ENCODE results near the gene RBBP8NL.
"Not testable (repeated sequence)": the region's sequence is repeated elsewhere in the genome, so short reads cannot be mapped to it uniquely, and the experiment has no call there.

Gene RBBP8NL

GRCh38 chr20:62446481-62446880 is 19.1 kb upstream of the RBBP8NL start:
- no peak for DNase-seq
- intact Hi-C loops (cut with DNase I) = no loop called here

DNA sequence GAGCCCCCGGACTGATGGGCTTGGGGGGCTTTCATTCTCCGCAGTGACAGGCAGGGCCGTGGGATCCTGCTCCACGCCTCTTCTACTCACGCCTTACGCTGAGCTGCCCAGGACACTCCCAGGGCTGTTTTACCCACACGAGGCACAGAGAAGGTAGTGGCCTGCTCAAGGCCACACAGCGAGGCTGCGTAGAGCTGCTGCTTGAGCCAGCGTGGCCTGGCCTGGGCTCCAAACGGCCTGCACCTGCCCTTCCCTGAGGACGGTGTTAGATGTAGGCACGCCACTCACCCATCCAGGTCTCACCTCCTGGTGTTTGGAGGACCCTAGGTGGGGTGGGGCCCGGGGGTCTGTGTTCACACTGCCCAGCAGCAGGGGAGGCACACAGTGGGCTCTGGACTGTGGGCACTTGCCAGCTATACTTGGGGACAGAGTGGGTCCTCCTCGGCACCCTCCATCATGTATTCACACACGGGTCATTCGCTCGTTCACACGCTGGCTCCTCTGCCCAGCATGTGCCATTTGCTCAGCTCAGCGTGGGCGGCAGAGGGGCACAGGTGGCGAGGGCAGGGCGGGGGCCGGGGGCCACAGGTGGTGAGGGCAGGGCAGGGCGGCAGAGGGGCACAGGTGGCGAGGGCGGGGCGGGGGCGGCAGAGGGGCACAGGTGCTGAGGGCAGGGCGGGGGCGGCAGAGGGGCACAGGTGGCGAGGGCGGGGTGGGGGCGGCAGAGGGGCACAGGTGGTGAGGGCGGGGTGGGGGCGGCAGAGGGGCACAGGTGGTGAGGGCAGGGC is 18.4 kb upstream of the RBBP8NL start:
- intact Hi-C loops (cut with DNase I) = no loop called here

GRCh38 chr20:62444286-62444685 is 16.9 kb upstream of the RBBP8NL start:
- intact Hi-C loops (cut with DNase I) = no loop called here
- DNase-seq = no peak

More for the DNA sequence above, 18.4 kb upstream of the RBBP8NL start:
- DNase-seq = no peak

DNA sequence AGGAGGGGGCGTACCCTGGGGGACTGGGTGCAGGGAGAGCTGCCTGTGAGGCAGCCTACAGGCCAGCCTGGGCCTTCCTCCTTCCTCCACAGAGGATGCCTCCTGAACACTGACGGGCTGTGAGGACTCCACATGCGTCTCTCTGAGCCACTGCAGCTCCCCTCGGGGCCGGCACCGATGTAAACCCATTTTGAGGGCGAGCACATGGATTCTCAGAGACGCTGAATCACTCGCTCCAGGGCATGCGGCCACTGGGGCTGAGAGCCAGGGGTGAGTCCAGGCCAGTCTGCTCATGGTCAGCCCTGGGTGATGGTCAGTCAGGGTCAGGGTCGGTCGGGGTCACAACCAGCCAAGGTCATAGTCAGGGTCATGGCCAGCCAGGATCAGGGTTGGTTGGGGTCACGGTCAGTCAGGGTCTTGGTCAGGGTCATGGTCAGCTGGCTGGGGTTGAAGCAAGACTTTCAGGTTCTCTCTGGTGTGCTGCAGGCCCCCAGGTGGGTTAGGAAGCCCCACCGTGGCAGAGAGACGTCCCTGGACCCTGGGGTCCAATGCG is 14.7 kb upstream of the RBBP8NL start:
- intact Hi-C loops (cut with DNase I) = no loop called here
- no peak for DNase-seq

DNA sequence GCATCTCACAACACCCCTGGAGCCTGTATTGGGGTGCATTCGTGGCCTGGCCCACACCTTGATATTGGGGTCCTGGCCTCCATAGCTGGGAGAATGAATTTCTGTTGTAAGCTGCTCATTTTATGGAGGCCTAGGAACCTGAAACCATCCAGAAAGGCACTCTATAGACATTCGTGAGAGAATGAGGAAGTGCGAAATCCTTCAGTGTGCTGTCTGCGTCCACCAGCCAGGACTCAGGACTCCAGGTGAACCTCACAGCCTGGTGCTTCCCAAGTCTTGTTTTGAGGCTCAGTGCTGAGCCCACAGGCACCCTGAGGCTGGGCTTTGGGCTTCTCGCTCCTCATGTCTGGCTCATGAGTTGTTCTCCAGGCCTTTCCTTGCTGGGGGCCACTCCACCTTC is 11.9 kb upstream of the RBBP8NL start:
- intact Hi-C loops (cut with DNase I) = no loop called here

GRCh38 chr20:62437927-62438326 is 10.6 kb upstream of the RBBP8NL start:
- intact Hi-C loops (cut with DNase I) = no loop called here
- DNase-seq = no peak

More for the DNA sequence above, 11.9 kb upstream of the RBBP8NL start:
- DNase-seq = no peak

- intact Hi-C loops (cut with DNase I) = no loop called here
- DNase-seq = no peak
These were observed 10.2 kb upstream of the RBBP8NL start for GRCh38 chr20:62437496-62437895.

- intact Hi-C loops (cut with DNase I) = no loop called here
These were observed 9.4 kb upstream of the RBBP8NL start for GRCh38 chr20:62436692-62437091.

GRCh38 chr20:62433658-62434497 is 6.5 kb upstream of the RBBP8NL start:
- peak in 3 of 10 donors; percentile 18 to 34 (median 22) for DNase-seq
- intact Hi-C loops (cut with DNase I) = no loop called here

More at GRCh38 chr20:62436692-62437091, 9.4 kb upstream of the RBBP8NL start:
- DNase-seq = no peak

- intact Hi-C loops (cut with DNase I) = no loop called here
These were observed 3.6 kb upstream of the RBBP8NL start for GRCh38 chr20:62430866-62431447.

DNA sequence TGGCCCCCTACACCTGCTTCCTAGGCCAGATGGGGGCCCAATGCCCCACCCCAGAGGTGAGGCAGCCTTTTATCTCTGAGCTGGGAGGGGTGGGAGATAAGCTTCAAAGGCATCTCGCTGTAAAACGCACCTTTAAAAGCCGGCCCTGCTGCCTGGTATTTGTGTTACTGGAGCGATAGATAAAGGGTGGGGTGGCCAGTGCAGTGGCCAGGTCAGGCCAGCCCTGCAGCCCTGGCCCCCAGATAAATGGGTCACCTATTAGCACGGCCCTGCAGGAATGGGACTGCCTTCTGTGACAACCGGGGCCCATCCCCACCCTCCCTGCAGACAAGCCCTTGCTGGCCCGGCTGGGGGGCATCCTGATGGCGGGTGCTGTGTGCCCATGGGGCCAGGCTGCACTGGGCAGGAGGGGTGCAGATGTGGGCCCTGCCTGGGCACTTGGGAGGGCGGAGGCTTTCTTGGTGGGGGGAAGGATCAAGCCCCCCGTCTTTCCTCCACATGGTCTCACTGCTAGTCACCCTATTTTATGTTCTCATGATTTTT is 3.0 kb upstream of the RBBP8NL start:
- DNase-seq = no peak

More at GRCh38 chr20:62430866-62431447, 3.6 kb upstream of the RBBP8NL start:
- DNase-seq = no peak

DNA sequence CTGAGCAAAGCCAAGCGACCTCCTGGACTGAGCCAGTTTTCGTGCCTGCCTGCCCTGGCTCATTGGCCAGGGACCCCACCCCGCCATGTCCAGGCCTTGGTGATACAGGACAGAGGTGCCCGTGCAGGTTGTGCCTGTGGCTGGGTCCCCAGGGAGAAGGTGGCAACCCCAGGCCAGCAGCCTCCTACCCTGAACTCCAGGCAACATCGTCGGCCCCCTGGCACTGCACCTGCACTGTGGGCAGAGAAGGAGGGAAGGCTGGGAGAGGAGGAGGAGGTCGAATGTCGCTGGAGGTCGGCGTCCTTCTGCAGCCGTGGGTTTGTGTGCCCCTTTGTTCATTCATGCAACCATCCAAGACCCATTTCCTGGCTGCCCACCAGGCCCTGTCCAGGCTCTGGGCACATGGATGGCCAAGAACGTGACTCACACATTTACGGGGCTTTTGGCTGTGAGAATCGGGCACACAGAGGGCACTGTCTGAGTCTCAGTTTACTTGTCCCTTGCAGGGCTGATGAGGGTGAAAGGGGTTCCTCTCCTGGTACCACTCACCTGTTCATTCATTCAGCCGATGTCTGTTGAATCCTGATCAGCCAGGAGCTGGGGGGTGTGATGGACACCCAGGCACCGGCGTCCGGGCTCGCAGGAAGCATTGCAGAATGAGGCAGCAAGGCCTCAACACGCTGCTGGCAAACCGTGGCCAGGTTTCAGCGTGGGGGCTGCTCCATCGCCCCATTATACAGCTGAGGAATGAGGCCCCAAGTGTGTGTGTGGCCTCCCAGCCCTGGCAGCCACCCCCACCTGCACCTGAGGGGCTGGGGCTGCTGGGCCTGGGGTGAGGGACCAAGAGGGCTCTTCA is 2.3 kb upstream of the RBBP8NL start:
- DNase-seq = no peak
- intact Hi-C loops (cut with DNase I) = no loop called here

More for the DNA sequence above, 3.0 kb upstream of the RBBP8NL start:
- intact Hi-C loops (cut with DNase I) = no loop called here

DNA sequence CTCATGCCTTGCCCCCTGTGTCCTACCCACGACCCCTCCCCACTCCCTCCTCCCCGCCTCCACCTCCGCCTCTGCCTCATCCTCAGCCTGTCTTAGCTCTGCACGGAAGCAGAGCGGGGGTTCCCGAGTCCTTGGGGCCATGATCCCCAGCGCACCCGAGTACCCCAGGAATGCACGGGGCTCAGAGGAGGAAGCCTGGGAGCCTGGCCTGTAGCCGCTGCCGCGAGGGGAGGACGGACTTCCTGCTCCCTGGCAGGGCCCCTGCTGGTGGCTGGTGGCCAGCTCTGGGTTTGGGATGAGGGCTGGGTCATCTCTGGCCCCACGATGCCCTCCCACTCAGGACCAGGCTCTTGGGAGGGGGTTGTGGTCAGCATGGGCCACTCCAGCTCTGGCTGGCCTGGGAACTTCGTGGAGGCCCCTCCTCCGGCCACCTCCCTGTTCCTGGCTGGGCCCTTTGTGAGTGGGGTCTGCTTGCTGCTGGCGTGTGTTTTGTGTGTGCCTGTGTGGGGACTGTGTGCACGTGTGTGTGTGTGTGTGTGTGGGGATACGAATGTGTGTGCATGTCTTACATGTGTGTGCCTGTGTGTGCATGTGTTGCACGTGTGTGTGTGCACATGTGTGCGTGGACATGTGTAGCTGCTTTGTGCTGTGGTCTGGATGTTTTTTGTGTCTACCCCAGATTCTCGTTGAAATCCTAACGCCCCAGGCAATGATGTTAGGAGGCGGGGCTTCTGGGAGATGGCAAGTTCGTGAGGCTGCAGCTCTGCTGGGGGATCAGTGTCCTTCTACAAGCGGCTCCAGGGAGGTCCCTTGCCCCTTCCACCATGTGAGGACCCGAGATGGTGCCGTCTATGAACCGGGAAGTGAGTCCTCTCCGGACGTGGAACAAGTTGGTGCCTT is 1.3 kb upstream of the RBBP8NL start:
- no peak for DNase-seq
- intact Hi-C loops (cut with DNase I) = no loop called here

- no peak for DNase-seq
These were observed 648 bp upstream of the RBBP8NL start for GRCh38 chr20:62428002-62428372.

DNA sequence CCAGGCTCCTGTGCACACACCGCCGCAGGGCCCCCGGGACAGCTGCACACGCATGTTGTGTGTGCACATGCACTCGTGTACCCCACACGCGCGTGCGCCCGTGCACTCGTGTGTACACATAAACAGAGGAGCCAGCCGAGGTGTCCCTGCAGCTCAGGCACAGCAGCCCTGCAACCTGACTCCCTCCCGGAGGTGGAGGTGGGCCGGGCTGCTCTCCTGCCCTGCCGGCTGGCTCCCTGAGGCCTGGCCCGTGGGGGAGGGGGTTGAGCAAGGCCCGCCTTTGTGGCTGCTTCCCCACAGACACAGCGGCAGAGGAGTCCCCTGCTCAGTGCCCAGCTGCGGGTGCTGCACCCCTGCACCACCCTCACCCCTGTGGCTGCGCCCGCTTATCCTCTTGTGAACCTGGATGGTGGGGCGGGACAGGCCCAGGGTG is 624 bp downstream of the RBBP8NL start:
- no peak for DNase-seq
- intact Hi-C loops (cut with DNase I) = no loop called here

More at GRCh38 chr20:62428002-62428372, 648 bp upstream of the RBBP8NL start:
- intact Hi-C loops (cut with DNase I) = no loop called here

DNA sequence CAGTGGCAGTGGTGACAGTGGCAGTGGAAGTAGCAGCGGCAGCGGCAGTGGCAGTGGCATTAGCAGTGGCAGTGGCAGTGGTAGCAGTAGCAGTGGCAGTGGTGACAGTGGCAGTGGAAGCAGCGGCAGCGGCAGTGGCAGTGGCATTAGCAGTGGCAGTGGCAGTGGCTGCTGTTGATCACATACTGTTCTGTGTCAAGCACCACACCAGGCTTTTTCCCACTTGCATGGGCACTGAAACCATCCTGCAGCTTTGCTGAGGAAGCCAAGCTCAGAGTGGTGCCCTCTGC is 1.3 kb downstream of the RBBP8NL start:
- DNase-seq; intact Hi-C loops (cut with DNase I): not testable (repeated sequence)

DNA sequence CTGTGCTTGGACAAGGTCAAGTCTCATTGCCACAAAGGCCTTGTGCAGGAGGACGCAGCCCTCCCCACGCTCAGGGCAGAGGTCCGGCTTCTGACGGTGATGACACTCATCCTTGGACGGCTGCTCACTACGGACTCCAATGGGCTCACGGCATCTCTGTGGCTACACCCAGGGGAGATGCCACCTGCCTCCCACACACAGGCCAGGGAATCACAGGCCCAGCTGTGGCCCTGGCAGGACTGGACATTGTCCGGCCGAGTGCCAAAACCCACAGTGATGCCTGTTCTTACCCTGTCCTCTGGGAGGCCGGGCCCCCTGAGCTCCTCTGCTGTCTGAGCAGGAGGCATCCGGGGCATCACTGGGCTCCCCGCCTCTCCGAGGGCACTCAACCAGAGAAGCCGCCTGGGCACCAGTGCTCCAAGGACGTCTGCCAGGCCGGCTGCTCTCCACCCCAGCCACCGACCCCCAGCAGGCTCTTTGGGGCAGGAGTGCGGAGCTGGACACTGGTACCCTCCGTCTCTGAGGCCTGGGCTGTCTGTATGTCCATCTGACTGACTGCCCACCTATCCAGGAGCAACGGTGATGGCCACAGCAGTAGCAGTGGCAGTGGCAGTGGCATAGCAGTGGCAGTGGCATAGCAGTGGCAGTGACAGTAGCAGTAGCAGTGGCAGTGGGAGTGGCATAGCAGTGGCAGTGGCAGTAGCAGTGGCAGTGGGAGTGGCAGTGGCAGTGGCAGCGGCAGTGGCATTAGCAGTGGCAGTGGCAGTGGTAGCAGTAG is 1.9 kb downstream of the RBBP8NL start:
- no peak for DNase-seq
- intact Hi-C loops (cut with DNase I) = no loop called here
